Endothelial cell of umbilical vein (primary cell): ENCODE data around the gene MACROD2. TPM values are rescaled to one million over a fixed set of nuclear protein-coding genes. Genes with fewer than 3 reads are reported as not detected.

Experiments used
- BruUV-seq: library from RNA; stranded (reverse); fragments of 400-500 nt; replicated peaks from 2 replicates; lab custom pipeline; 2021; lab: Mats Ljungman, UMichigan
- CTCF ChIA-PET: fragments of 300-600, 350-600 bp; sonication (Branson Sonifier 250); formaldehyde crosslinking; loops from one replicate; lab custom pipeline; 2021; ENCODE audit warnings: antibody characterized with exemption, inconsistent platforms; lab: Charles Lee
- POLR2A ChIA-PET: fragments of 300-600, 350-600 bp; sonication (Branson Sonifier 250); formaldehyde crosslinking; loops from one replicate; lab custom pipeline; 2021; ENCODE audit warnings: antibody characterized with exemption, inconsistent platforms; lab: Charles Lee
- DNase-seq: peaks from one replicate; pipeline ENCODE4 v3.0.0-alpha.2; 2011; ENCODE audit warnings: low read depth, low spot score
- FAIRE-seq: peaks from 2 replicates; lab custom pipeline; 2011; peaks lifted over from hg19 to GRCh38; lab: Jason Lieb, UNC
- H2AFZ ChIP-seq: 2 replicates; pipeline ENCODE4 v1.6.0; 2012; ENCODE audit warnings: low read depth, low read length, control low read depth, inconsistent platforms
- H3K27ac ChIP-seq: 2 replicates; pipeline ENCODE4 v1.5.1; 2011; ENCODE audit warnings: low read depth, mild to moderate bottlenecking, control low read depth, low read length, moderate library complexity; ENCODE audit not compliant: insufficient read depth
- H3K27me3 ChIP-seq, 2 experiments: 2 replicates each; pipeline versions ENCODE4 v1.6.0 to v1.6.1; 2011; ENCODE audit warnings: low read length in 2 of 2, mixed read lengths in 1 of 2; ENCODE audit not compliant: control insufficient read depth in 2 of 2, insufficient read depth in 2 of 2
- H3K36me3 ChIP-seq, 2 experiments: 2 replicates in 1 of 2; 3 replicates in 1 of 2; pipeline ENCODE4 v1.5.1; 2011; ENCODE audit warnings: low read length in 2 of 2, mild to moderate bottlenecking in 1 of 2, moderate library complexity in 1 of 2; ENCODE audit not compliant: control insufficient read depth in 2 of 2, insufficient read depth in 2 of 2; ENCODE audit errors: extremely low read depth in 1 of 2
- H3K4me1 ChIP-seq: 3 replicates; pipeline ENCODE4 v1.5.1; 2011; ENCODE audit warnings: mild to moderate bottlenecking, low read length; ENCODE audit not compliant: control insufficient read depth, insufficient read depth; ENCODE audit errors: extremely low read depth
- H3K4me2 ChIP-seq: 2 replicates; pipeline ENCODE4 v1.6.1; 2011; ENCODE audit warnings: low read length, control low read depth, mixed read lengths; ENCODE audit not compliant: insufficient read depth
- H3K4me3 ChIP-seq, 3 experiments: fragments of 200-600 bp in 1 of 3; sonication (generic), shearing (Covaris generic) in 1 of 3; replicated peaks in 1 of 3; 2 replicates each; pipeline ENCODE4 v1.5.1; 2011 to 2016; ENCODE audit warnings: control low read depth in 3 of 3, low read length in 3 of 3, mild to moderate bottlenecking in 2 of 3, inconsistent platforms in 1 of 3, low read depth in 1 of 3, moderate library complexity in 1 of 3; ENCODE audit not compliant: insufficient read depth in 1 of 3
- H3K79me2 ChIP-seq: 2 replicates; pipeline ENCODE4 v1.6.0; 2012; ENCODE audit warnings: low read length, inconsistent platforms; ENCODE audit not compliant: control insufficient read depth, insufficient read depth
- H3K9ac ChIP-seq: replicated peaks from 2 replicates; pipeline ENCODE3; 2011; ENCODE audit warnings: low read length, control low read depth; ENCODE audit not compliant: insufficient read depth; ENCODE audit errors: extremely low read depth
- H3K9me1 ChIP-seq: replicated peaks from 3 replicates; pipeline ENCODE4 v1.6.0; 2011; ENCODE audit warnings: mild to moderate bottlenecking, low read length; ENCODE audit not compliant: control insufficient read depth, insufficient read depth; ENCODE audit errors: extremely low read depth
- H3K9me3 ChIP-seq: replicated peaks from 2 replicates; pipeline ENCODE4 v1.5.1; 2012; ENCODE audit warnings: low read length, inconsistent platforms; ENCODE audit not compliant: control insufficient read depth, insufficient read depth
- H4K20me1 ChIP-seq: replicated peaks from 2 replicates; pipeline ENCODE3; 2011; ENCODE audit warnings: mild to moderate bottlenecking, low read length; ENCODE audit not compliant: control insufficient read depth, insufficient read depth; ENCODE audit errors: extremely low read depth
- EZH2 ChIP-seq: IDR thresholded peaks from 2 replicates; pipeline ENCODE4 v1.6.1; 2012; ENCODE audit warnings: borderline replicate concordance, low read depth, mild to moderate bottlenecking, moderate library complexity, low read length, inconsistent platforms; ENCODE audit not compliant: severe bottlenecking
- FOS ChIP-seq: IDR thresholded peaks from 2 replicates; pipeline ENCODE4 v1.6.1; 2011; ENCODE audit warnings: mild to moderate bottlenecking, low read length, moderate library complexity, borderline replicate concordance; ENCODE audit not compliant: insufficient read depth
- GATA2 ChIP-seq: IDR thresholded peaks from 2 replicates; pipeline ENCODE4 v1.7.0; 2011; ENCODE audit warnings: low read depth, mild to moderate bottlenecking, moderate library complexity, mixed read lengths, low read length; ENCODE audit not compliant: insufficient read length, insufficient read depth
- JUN ChIP-seq: IDR thresholded peaks from 2 replicates; pipeline ENCODE4 v1.6.1; 2011; ENCODE audit warnings: borderline replicate concordance, low read depth; ENCODE audit not compliant: insufficient read length, insufficient read depth
- MAX ChIP-seq: IDR thresholded peaks from 2 replicates; pipeline ENCODE4 v1.6.1; 2011; ENCODE audit not compliant: insufficient read depth, insufficient read length
- MYC ChIP-seq: IDR thresholded peaks from one replicate; pipeline ENCODE4 v1.6.1; 2011; ENCODE audit warnings: mild to moderate bottlenecking, low read depth, low read length
- POLR2A ChIP-seq: IDR thresholded peaks from 2 replicates; pipeline ENCODE4 v1.6.1; 2012; ENCODE audit warnings: low read depth, mild to moderate bottlenecking, control low read depth, low read length
- POLR2AphosphoS5 ChIP-seq: IDR thresholded peaks from 2 replicates; pipeline ENCODE4 v1.6.1; 2012; ENCODE audit warnings: low read depth, mild to moderate bottlenecking, control low read depth, low read length, moderate library complexity; ENCODE audit not compliant: insufficient read depth
- dilution Hi-C: fragments of 300-500 bp; cut with MboI; formaldehyde crosslinking; loops from one replicate; pipeline ENCODE4 v1.15.0; 2019; ENCODE audit warnings: low sequenced_read_pairs; ENCODE audit not compliant: extremely low pct_ligation_motif_present
- intact Hi-C: fragments of 100-400 bp; cut with micrococcal nuclease; formaldehyde crosslinking; loops from one replicate; pipeline ENCODE4 v1.10.0; 2022
- polyA plus RNA-seq, 4 experiments: library from polyadenylated mRNA; depleted of rRNA in 3 of 4; stranded (reverse) in 3 of 4; unstranded in 1 of 4; fragments of >200 nt; gene quantifications; 2 replicates each; pipeline versions ENCODE4 v1.2.1 to v1.2.3, GENCODE V29; 2011 to 2012; ENCODE audit warnings: missing spikeins in 1 of 4
- total RNA-seq: library from RNA; stranded (reverse); gene quantifications from 2 replicates; pipeline ENCODE4 v1.2.3, GENCODE V29; 2021
- TF ChIP-seq, protein P1 (sequence below), 2 donors: IDR thresholded peaks; 1 replicate in 1 of 2; 2 replicates in 1 of 2; pipeline ENCODE4 v1.5.1; 2011; ENCODE audit warnings: low read length in 2 of 2, mild to moderate bottlenecking in 2 of 2, moderate library complexity in 2 of 2, control low read depth in 1 of 2, inconsistent platforms in 1 of 2, low read depth in 1 of 2; ENCODE audit not compliant: insufficient read depth in 1 of 2; ENCODE audit errors: extremely low read depth in 1 of 2

The MACROD2 gene
- total and polyA plus RNA-seq, 2 donors (not counting 3 experiments of a cell fraction or from before 2014, with no cell fraction given): 0.11 to 0.73 TPM

DNA sequence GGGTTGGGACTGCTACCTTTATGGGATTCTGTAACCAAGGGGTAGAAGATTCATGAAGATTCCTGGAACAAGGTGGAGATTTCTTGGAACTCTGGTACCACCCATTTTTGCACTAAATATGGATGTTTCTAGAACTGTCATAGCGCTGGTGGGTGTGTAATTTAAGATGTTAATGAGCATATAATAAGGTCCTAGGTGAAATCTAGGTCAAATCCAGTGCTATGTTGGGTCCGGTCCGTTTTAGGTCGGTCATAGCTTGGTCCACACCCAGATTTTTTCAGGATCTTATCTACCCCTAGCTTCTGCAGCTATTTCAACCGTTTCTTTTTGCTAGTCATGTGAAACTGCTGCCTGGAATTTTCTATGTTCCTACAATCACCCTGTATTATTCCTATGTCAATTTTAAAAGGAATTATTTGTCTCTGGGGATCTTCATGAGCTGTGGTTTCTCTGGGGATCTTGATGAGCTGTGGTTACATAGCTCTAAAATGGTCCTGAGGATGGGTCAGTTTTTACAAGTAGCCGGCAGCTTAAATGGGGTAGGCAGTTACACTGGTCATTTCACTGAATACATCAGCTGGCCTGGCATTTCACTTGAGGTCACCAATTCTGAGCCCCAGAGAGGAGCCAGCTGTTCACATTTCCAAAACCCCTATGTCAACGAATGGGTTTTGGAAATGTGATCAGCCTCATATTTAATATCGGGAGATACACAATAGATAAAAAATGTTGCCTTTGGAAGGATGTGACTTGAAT is 994.4 kb downstream of the MACROD2 start:
- Histone ChIP-seq H3K4me3 (no peak overlapping the region), H3K4me2 (no peak overlapping the region), H3K9ac (no peak overlapping the region), H3K27me3 (no peaks in the 10 kb centered on the region), H3K36me3 (no peaks in the 10 kb centered on the region), H3K27ac (no peak overlapping the region), H2AFZ (no peak overlapping the region), H3K9me1 (no peaks in the 10 kb centered on the region), H3K79me2 (no peaks in the 10 kb centered on the region), H4K20me1 (no peaks in the 10 kb centered on the region), H3K4me1 (peaks cover 22% of the 10 kb centered on the region), H3K9me3 (no peaks in the 10 kb centered on the region)
- TF ChIP-seq POLR2A: no peak
- no peak for TF ChIP-seq JUN
- TF ChIP-seq MYC: no peak
- no peak for TF ChIP-seq GATA2
- TF ChIP-seq MAX: no peak
- TF ChIP-seq POLR2AphosphoS5: no peak
- TF ChIP-seq, protein P1, sequence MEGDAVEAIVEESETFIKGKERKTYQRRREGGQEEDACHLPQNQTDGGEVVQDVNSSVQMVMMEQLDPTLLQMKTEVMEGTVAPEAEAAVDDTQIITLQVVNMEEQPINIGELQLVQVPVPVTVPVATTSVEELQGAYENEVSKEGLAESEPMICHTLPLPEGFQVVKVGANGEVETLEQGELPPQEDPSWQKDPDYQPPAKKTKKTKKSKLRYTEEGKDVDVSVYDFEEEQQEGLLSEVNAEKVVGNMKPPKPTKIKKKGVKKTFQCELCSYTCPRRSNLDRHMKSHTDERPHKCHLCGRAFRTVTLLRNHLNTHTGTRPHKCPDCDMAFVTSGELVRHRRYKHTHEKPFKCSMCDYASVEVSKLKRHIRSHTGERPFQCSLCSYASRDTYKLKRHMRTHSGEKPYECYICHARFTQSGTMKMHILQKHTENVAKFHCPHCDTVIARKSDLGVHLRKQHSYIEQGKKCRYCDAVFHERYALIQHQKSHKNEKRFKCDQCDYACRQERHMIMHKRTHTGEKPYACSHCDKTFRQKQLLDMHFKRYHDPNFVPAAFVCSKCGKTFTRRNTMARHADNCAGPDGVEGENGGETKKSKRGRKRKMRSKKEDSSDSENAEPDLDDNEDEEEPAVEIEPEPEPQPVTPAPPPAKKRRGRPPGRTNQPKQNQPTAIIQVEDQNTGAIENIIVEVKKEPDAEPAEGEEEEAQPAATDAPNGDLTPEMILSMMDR (IDR thresholded peaks at IDR 0.05; ENCODE audit: extremely low read depth in 1 of 2, insufficient read depth in 1 of 2, low read depth in 1 of 2, low read length in 2 of 2): no peak
- TF ChIP-seq FOS: no peak
- TF ChIP-seq EZH2: no peak
- POLR2A ChIA-PET: no interaction called here
- intact Hi-C loops (loop anchor here (5.0 kb wide), 2 partner anchors 207 to 248 kb away; no protein-coding TSS in a partner anchor), dilution Hi-C loops (no loop called here)
- FAIRE-seq (no peak), DNase-seq (no peak)
- BruUV-seq: no TSS peak
- CTCF ChIA-PET: no interaction called here
